Stimulated activated effector memory CD8-positive, alpha-beta T cell treated with anti-CD3 and anti-CD28 coated beads, Interleukin-12 subunit alpha, Interleukin-12 subunit beta, amount 100 ng/mL, for 72 hours (primary cell): Measurements from ENCODE around the gene MAP3K20.

Experiments used
- ATAC-seq: fragments of 150-1000 bp; cut with Tn5 transposase; 2 replicates; pipeline ENCODE4 v1.10.0; 2021
- DNase-seq, 2 donors: peaks; one replicate each; pipeline ENCODE4 v3.0.0; 2021 to 2022; ENCODE audit warnings: low spot score in 2 of 2
- H3K27ac Mint-ChIP-seq: one replicate; pipeline ENCODE4 v1.8.0; 2022; ENCODE audit warnings: mild to moderate bottlenecking, mixed read lengths
- H3K36me3 Mint-ChIP-seq: one replicate; pipeline ENCODE4 v1.8.0; 2022; ENCODE audit warnings: mild to moderate bottlenecking, mixed read lengths
- H3K4me1 Mint-ChIP-seq: one replicate; pipeline ENCODE4 v1.8.0; 2022; ENCODE audit warnings: mixed read lengths
- H3K4me3 Mint-ChIP-seq: one replicate; pipeline ENCODE4 v1.8.0; 2022; ENCODE audit warnings: mild to moderate bottlenecking, mixed read lengths
- H3K9me3 Mint-ChIP-seq: one replicate; pipeline ENCODE4 v1.8.0; 2022; ENCODE audit warnings: mixed read lengths

Gene MAP3K20

GRCh38 chr2:173311844-173312606 is 236.4 kb downstream of the MAP3K20 start:
- Mint-ChIP-seq H3K4me1 (no peaks in the 10 kb centered on the region), H3K9me3 (peaks cover 2% of the 10 kb centered on the region), H3K36me3 (no peaks in the 10 kb centered on the region), H3K27ac (no peak overlapping the region), H3K4me3 (no peak overlapping the region)
- DNase-seq (no peak), ATAC-seq (no peak)
